ENCODE results near the gene SPTBN1.

SPTBN1 gene

DNA sequence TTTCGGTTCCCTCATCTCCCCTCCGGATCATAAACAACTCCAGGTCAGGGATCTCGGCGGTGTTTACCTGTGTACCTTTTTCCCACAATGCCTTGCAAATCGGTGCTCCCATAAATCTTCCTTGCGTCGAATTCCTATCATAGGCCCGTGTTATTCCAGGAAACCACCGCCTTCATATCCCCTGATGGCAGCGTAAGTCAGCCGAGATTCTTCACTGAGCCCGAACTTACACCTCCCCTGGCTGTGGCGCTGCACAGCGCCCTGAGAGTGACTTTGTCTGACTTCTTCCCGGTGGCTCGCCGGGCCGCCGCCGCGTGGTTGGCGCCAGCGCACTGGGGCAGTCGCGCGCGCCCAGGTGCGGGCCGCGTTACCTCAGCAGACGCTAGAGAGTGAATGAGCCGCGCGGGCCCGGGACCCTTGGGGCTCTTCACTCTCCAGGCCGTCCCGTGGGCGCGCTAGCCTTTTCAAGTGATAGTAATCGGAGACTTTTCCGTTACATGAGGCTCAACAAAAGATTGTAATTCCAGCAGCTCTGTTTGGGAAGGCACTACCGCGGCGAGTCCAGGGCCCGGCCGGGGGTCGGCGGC lies 101.6 kb downstream of the SPTBN1 start:
- peak; percentile 70 for DNase-seq

DNA sequence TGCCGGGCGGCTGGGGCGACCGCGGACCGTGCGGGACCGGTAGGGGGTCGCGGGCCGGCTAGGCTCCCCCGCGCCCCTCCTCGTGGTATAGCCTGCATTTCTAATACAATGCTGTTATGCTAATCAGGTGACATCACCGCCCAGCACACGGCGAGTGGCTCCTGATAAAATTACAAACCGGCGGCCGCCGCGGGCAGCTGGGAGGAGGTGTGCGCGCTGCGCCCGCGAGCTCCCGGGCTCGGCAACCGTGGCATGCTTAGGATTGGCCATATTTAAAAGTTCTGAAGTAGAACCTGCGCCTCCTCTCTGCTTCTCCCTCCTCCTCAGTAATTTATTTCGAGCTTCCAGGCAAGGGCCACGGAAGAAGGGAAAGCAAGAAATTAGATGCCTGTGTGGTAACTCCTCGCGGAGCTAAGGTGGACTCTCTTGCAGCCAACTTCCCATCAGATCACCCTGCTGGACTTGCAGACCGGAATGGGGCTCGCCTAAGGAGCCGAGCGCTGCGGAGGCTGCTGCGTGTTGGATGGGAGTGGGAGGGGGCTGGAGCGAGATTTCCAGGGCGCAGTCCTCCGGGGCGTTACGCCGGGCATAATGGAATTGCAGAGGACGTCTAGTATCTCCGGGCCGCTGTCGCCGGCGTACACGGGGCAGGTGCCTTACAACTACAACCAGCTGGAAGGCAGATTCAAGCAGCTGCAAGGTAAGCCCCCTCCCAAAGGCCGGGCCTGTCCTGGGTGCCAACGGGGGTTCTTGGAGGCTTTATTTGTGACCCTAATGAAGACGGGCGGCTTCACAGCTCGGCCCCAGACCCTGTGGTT lies 102.3 kb downstream of the SPTBN1 start:
- peak; percentile 76 for DNase-seq

DNA sequence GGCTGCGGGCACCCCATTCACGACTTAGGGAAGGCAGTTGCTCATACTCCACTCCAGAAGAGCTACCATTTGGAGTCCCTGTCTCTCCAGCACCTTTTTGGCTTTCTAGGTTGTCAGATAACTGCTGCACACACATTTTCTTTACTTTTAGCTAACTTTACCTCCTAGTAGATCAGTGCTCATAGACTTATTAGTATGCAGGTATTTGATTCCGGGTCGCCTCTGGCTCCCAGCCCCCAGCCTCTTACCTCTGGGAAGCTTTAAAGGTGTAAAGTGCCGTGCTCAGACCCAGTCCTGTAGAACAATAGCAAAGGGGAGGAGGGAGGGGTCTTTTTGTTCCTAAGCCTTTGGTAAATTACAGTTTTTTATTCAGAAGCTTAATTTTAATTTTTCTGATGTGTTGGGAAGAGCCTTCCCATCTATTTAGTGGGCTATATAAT lies 102.9 kb downstream of the SPTBN1 start:
- no peak for DNase-seq

DNA sequence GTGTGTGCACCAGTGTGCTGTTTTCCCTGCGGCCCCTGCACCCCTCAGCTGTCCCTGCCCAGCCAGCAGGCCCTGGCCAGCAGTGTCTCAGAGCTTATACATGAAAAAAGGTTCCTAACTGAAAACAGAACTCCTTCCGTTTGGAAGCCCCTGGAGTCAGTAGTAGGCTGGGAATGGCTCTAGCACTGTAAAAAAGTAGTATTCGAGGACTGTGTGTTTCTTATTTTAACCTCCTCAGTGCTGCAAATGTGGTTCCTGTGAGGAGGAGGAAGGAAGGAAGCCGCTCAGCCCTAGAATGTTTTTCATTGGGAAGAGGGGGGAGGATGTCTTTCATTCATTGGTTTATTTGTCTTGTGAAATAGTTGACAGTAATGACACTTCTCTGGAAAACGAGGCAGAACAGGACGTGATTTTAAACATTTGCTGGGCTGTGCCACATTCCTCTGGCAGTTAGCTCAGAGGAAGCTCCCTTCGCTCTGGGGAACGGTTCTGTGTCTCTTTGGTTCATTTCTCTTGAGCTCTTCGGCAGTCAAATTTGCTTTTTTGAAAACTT lies 103.5 kb downstream of the SPTBN1 start:
- no peak for DNase-seq

DNA sequence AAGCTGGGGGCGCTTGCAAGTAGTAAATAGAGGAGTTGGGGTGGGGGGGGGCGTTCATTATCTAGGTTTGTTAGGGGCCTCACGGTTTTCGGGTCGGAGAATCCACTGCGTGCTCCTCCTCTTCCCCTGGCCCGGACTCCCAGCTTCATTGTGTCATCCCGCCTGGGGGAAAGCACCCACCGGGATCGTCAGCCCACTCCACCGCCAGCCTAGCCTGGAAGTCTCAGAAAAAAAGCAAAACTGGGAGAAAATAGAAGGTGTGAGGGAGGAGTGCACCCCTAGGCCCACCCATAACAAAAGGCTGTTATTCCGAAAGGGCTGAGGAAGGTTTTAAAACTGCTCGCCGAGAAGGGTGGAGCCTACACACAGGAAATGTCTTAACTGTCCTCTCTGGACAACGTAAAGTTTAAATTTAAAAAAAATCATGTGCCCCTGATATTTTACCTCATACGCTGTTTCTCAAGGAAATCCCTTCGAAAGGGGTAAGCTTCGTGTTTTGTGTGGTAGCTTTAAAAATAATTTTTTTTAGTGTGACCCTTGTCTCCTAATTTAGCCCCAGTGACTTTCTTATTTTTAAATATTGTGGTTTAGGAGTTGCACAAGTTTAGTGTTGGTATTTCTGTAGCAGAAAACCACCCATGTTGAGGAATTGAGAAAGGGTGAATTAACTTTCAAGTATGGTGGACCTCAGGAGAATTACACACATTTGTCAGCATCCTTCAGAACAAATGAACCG lies 104.2 kb downstream of the SPTBN1 start:
- no peak for DNase-seq

DNA sequence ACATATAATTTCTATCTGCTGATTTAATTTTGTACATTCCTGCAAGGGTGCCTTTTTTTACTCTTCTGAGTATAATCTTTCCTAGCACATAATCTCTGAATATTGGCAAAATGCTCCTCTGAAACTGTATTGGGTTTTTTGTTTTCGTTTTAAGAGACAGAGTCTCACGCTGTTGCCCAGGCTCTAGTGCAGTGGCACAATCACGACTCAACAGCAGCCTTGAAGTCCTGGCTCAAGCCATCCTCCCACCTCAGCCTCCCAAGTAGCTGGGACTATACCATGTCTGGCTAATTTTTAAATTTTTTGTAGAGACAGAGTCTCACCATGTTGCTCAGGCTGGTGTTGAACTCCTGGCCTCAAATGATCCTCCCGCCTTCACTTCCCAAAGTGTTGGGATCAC lies 104.9 kb downstream of the SPTBN1 start:
- DNase-seq: no peak

DNA sequence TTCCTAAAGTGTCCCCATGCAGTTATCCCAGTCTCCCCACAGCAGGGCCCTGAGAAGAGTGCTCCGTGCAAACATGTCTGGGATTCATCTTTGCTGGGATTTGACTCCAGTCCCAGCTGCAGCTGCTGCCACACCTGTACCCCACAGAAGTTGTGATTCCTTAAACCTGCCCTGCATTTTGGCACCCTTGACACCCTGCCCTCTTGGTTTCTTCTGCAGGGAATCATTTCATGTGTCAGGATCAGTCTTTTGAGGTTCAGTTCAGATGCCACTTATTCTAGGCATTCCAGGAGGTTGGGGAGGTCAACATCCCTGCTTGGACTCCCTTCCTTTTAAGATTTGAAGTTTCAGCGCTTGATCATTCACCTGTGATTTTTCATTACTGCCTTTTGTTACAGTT lies 108.3 kb downstream of the SPTBN1 start:
- no peak for DNase-seq

DNA sequence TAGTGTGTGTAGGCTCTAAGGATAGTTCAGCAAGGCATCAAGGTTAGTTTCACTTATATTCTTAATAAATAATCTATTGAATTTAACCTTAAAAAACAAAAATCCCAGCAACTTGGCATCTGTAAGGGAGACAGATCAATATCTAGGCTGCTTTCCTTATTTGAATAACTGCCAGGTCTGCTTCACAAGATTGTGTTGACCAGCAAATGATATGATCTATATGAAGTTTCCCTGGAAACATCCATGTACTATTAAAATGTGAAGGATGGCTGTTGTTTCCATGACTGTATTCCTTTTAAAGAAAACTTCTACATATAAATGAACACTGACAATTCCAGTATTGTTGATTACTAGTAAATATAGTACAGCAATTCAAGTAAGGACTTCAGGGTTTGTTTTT lies 109.4 kb downstream of the SPTBN1 start:
- DNase-seq: no peak

DNA sequence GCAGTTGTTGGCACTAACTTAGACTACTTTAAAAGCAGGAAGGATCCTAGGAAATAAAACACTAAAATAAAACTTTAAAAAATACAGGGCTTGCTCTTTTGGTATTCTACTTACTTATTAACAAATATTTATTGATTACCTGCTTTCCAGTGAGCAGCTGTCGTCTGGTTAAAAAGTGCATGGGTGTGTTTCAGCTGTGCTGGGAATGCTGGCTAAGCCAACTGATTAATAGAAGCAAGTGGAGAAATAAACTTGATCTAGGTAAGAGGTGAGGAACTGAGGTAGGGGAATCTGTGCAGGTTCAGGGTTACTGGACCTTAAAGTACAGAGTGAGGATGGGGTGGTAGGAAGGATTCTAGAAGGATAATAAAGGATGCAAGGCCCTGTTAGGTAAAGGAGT lies 110.8 kb downstream of the SPTBN1 start:
- DNase-seq: no peak

DNA sequence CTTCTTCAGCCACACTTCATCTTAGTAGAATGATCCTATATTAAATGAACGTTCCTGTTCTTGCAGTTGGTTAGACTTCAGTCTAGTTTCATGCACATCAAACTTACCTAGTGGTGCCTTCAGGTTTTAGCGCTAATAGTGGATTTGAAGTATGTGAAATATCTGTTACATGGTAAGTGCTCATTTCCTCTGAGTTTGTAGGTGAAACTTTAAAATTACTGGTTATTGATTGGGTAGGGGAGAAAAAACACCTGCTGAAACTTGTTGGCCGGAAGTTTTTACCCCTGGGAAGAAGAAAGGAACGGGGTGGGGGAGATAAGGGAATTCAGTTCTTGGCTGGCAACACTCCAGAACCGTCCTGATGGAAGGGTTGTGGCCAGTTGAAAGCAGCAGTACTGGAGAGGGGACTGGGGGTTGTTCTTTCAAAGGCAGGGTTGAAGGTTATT lies 112.8 kb downstream of the SPTBN1 start:
- no peak for DNase-seq

DNA sequence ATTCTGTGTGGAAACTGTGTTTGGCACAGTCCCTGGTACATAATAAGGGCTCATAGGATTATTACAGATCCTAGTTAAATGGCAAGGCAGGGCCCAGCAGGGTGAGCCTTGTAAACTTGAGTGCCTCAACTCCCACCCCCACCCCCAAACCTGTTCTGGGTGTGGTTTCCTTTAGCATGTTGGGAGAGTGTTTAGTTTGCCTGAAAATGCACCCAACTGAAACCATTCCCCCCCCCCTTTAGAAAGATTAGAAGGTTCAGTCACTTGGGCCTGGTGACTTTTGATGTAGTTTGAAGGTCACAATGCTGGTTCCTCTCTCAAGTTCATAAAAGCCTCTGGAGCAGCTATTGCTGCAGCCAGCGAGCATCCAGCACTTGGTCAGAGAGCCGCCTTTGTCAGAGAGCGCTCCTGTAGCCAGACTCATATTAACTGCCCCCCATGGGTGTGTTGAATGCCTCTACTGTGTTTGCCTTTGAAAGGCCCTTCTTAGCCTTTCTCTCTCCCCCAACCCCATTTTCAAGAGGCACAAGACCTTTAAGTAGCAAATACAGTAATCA lies 113.7 kb downstream of the SPTBN1 start:
- no peak for DNase-seq

DNA sequence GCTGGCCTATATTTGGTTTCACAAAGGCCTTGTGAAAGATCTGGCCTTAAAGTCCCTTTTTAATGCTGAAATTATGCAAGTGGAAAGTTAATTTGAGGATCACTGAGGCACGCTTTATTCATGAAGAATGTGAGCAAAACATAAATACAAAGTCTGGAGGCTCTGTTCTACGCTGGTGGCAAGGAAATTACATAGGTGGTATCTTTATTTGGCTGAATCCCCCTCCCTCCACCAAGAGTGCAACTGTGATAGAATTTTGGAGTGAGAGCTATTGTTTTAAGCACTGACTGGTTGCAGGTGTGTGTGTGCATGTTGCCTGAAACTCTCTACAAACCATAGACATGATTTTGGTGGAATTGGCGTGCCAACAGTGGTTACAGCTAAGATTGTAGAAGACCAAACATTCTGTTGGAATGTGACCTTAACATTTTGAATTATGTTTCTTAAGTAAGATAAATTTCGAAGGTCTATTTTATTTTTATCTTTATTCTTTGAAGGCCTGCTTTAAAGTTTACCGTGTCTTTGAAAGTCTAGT lies 114.3 kb downstream of the SPTBN1 start:
- DNase-seq: no peak

DNA sequence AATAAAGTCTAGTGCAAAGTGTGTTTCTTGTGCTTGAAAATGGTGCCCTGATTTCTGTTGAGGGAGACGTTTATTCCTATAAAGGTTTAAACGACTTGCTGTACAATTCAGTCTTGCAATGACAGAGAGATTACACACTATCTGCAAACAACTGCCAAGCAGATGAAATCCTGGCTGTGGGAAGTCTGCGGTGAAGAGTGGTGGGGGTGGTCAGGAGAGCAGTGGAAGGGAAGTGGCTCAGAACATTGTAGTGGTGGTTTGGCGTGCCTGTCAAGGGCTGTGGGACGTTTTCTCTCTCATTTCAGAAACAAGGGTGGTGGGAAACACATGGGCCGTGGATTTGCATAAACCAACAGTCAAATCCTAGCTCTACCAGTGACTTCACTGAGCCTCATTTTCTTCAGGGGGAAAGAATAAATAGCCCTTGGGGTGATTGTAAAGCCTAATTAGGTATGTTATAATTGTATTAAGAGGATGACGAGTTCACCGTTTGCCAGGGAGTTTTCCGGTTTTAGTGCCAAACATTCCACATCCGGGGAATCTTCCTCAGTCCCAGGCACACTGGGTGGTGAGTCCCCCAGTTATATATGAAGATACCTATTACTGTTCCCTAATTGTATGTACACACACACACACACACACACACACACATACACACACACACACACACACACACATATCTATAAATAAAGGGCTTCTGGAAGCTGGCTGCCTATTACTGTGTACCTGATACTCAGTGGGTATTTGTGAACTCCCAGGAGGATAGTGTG lies 115.0 kb downstream of the SPTBN1 start:
- DNase-seq: peak; percentile 80

DNA sequence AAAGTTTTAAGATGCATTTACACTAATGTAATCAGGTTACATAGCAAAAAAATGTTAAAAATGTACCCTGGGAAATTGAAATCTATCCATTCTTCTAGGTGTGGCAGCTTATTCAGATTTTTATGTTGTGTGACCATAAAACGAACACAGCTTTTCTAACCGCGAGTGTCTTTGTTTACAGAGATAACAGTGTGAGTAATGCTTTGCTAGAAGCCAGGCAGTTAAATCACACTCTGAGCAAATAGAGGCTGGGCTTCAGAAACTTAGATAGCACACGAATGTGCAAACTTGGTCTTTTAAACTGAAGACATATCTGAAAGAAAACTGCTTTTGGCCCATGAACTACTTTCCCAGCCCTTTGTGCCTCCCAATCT lies 116.1 kb downstream of the SPTBN1 start:
- DNase-seq: no peak

DNA sequence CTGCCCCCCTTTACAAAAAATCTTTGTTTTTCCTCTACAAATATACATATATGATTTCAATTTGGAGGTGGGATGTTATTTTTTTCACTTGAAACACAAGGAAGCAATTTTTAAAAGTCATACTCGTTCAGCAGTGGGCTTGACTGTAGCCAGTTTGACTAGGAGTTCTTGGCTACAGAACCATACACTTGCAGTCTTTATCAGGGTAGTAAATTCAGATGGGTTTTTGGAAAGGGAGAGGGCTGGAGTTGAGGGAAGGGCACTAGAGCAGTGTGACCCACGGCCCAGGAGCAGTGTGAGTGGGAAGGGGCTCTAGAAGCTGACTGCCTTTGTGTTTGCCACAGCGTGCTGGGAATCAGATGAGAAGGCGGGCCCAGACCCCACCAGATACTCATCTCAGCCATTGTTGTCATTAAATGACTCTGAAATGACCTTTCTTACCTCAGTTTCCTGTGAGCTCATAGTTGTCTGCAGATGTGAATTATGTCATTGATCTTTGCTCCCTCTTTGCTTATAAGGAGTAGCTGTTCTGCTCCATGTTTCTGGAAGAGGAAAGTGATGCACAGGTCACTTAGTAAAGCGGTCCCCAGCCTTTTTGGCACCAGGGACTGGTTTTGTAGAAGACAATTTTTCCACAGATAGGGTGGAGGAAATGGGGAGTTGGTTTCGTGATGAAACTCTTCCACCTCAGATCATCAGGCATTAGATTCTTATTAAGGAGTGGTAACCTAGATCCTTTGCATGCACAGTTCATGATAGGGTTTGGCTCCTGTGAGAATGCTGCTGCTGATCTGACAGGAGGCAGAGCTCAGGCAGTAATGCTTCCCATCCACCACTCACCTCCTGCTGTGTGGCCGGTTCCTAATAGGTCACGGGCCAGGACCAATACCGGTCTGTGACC lies 116.8 kb downstream of the SPTBN1 start:
- peak; percentile 61 for DNase-seq

DNA sequence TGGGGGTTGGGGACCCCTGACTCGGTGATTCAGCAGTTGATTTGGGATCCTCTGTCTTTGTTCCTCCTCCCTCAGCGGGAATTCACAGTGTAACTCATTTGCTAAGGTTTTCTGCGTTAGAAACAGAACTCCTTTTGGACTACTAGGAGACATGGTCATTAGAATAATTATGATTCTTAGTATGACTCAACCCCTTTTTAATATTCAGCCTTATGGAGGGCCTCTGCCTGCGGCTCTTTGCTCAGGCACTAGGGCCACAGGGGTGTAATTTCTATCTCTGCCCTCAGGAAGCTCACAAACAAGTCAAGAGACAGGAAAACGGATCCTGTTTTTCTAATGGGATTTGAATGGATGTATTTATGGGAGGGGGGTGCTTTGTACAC lies 117.4 kb downstream of the SPTBN1 start:
- no peak for DNase-seq

DNA sequence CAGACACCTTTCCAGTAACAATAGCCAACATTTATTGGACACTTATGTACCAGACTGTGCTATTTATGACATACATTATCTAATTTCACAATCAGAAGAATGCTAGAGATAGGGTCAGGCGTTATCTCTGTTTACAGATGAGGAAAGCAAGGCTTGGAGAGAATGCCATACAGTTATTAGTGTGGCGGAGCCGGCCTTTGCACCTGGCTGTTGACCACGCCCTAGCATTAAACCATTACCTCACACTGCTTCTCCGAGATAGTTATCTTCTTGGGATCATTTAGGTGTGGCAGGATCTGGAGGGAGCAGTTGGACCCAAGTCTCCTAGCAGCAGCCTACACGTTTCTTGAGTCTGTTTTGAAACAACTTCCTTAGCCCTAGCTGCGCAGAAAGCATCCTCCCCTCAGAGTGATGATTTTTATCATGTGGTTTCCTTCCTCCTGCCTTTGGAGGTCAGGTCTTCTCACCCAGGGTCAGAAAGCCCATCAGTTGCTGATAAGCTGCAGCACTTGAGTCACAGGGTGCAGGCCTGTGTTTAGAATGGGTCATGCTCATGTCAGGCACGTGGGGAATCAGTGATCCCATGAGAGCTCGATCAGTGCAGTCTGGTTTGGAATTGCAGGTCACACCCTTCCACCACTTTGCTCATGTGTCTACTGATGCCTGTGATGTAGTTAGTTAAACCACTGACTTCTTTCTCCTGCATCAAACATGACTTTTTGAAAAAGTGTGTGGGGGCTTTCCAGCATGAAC lies 118.2 kb downstream of the SPTBN1 start:
- DNase-seq: peak; percentile 62

DNA sequence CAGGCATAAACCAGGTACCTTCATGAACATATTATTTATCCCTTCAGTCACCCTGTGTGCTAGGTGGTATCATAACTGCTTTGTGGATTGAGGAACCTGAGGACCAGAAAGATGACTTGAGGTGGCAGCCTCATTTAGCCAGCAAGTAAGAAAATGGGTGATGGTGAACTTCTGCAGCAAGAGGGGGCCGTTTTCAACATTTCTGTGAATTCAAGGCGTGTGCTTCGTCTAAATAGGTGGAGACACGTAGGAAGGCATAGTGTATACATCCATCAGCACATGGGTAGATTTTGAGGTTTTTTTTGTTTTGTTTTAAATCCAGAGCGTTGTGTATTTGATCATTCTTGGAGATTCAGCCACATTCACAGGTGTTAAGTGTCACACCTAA lies 118.7 kb downstream of the SPTBN1 start:
- DNase-seq: no peak

DNA sequence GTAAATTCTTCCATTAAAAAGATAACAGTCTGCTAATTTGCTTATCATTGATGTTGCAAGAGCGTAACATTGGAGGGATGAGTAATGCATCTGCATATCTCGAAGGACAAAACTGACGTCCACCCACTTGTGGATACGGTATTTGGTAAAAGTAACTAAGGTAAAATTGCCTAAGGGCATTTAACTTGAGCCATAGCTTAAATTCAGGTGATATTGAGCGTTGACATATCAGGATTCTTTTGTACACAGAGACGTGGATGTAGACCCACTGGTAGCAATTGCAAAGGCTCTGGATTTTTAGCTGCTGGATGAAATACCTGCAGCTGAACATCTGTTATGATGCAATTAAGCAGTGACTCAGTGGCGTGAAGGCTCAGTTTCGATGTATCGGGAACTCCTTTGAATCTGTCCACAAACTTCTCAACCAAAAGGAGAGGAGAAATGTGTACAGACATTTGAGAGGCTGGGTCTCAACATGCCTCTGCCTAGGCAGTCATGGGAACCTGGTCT lies 119.3 kb downstream of the SPTBN1 start:
- DNase-seq: peak; percentile 56

DNA sequence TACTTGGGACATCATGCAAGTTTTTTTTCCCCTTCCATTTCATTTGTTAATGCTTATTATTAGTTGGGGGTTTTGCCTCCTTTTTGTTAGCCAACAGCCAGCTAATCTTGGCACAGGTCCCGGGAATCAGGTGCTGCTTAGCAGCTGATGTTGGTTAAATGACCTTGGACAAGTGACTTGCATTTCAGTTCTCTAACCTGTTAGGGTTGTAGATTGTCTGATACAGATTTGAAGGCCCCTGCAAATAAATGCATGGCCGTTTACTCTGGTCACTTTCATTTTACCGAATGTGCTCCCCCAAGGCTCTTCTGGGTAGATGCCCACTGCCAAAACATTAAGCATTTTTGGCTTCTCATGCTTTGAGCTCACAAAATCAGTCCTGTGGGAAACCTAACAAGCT lies 120.9 kb downstream of the SPTBN1 start:
- DNase-seq: no peak

Measured in stimulated activated CD4-positive, alpha-beta T cell treated with anti-CD3 and anti-CD28 coated beads, Interleukin-4, amount 100 ng/mL, for 24 hours (primary cell).